Chondrocyte (in vitro differentiated cells): ENCODE data around the gene E2F6. TPM values are rescaled to one million over a fixed set of nuclear protein-coding genes. Genes with fewer than 3 reads are reported as not detected.

Experiments
- DNase-seq: peaks from one replicate; pipeline ENCODE4 v3.0.0; 2021; ENCODE audit warnings: mixed read lengths, low spot score
- H3K27ac Mint-ChIP-seq: one replicate; pipeline ENCODE4 v1.8.0; 2021; ENCODE audit warnings: mild to moderate bottlenecking, moderate library complexity, mixed read lengths; ENCODE audit not compliant: unreplicated experiment
- H3K27me3 Mint-ChIP-seq: 2 replicates; pipeline ENCODE4 v1.8.0; 2021; ENCODE audit warnings: low read depth, mixed read lengths
- H3K36me3 Mint-ChIP-seq: 2 replicates; pipeline ENCODE4 v1.8.0; 2021; ENCODE audit warnings: low read depth, mixed read lengths
- H3K4me1 Mint-ChIP-seq: 2 replicates; pipeline ENCODE4 v1.8.0; 2021; ENCODE audit warnings: low read depth, mild to moderate bottlenecking, mixed read lengths
- H3K4me3 Mint-ChIP-seq: one replicate; pipeline ENCODE4 v1.8.0; 2021; ENCODE audit warnings: mild to moderate bottlenecking, moderate library complexity, mixed read lengths; ENCODE audit not compliant: unreplicated experiment
- H3K9me3 Mint-ChIP-seq: 2 replicates; pipeline ENCODE4 v1.8.0; 2021; ENCODE audit warnings: low read depth, mixed read lengths
- total RNA-seq: library from RNA; stranded (reverse); gene quantifications from 3 replicates; pipeline ENCODE4 v1.2.1, GENCODE V29; 2021
- TF ChIP-seq, protein P1 (sequence below): fragments of 200-600 bp; sonication (generic); IDR thresholded peaks from 2 replicates; pipeline ENCODE4 v1.5.0; 2021; ENCODE audit warnings: antibody characterized with exemption, mild to moderate bottlenecking, moderate library complexity

The E2F6 gene
- total RNA-seq, 1 donor from 2014 or later, result 15.1 TPM

DNA sequence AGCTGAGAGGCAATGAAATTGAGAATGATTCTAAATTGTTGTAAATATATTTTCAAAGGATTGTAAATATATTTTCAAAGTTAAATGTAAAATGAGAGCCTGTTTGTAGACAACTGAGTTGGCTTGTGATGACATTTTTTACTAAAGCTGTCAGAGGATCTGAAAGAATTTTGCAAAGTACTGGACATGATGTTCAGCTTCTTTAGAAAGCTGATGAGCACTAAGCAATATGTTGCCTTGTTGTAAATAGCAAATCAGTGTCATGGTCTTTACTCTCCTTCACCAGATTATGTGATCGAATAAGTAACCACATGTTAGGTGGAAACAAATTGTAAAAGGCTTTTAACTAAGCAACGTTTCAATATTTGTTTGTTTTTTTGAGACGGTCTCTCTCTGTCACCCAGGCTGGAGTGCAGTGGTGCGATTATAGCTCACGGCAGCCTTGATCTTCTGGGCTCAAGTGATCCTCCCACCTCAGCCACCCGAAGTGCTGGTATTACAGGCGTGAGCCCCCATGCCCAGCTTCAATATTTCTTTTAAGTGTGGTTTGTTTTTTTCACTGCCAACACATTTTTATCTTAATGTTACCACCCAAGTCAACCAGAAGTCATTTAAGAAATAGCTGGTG, 44.0 kb downstream of the E2F6 start:
- TF ChIP-seq, protein P1, sequence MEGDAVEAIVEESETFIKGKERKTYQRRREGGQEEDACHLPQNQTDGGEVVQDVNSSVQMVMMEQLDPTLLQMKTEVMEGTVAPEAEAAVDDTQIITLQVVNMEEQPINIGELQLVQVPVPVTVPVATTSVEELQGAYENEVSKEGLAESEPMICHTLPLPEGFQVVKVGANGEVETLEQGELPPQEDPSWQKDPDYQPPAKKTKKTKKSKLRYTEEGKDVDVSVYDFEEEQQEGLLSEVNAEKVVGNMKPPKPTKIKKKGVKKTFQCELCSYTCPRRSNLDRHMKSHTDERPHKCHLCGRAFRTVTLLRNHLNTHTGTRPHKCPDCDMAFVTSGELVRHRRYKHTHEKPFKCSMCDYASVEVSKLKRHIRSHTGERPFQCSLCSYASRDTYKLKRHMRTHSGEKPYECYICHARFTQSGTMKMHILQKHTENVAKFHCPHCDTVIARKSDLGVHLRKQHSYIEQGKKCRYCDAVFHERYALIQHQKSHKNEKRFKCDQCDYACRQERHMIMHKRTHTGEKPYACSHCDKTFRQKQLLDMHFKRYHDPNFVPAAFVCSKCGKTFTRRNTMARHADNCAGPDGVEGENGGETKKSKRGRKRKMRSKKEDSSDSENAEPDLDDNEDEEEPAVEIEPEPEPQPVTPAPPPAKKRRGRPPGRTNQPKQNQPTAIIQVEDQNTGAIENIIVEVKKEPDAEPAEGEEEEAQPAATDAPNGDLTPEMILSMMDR, result no peak
- no peak overlapping the region for H3K4me3 Mint-ChIP-seq
- DNase-seq, result no peak
- no peak overlapping the region for H3K27ac Mint-ChIP-seq
- no peaks in the 10 kb centered on the region for H3K27me3 Mint-ChIP-seq
- peaks cover 7% of the 10 kb centered on the region for H3K4me1 Mint-ChIP-seq
- H3K36me3 Mint-ChIP-seq, result peaks cover 6% of the 10 kb centered on the region
- peaks cover 8% of the 10 kb centered on the region for H3K9me3 Mint-ChIP-seq

DNA sequence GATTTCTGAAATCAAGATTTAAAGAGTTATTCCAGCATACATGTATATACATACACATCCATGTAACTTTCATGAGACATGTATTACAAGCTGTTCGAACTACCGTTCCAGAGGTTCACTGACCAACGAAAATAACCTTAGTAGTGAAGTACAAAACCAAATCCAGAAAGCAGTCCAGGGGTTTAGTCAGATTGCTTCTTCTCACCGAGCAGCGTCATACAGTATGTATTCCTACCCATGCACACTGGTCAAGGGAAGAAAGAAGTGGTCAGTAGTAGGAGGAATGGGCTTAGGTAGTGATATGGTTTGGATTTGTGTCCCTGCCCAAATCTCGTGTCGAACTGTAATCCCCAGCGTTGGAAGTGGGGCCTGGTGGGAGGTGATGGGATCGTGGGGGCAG, 45.3 kb downstream of the E2F6 start:
- H3K9me3 Mint-ChIP-seq, result peaks cover 8% of the 10 kb centered on the region
- TF ChIP-seq, protein P1, result no peak
- no peaks in the 10 kb centered on the region for H3K27me3 Mint-ChIP-seq
- peaks cover 7% of the 10 kb centered on the region for H3K4me1 Mint-ChIP-seq
- peaks cover 5% of the 10 kb centered on the region for H3K36me3 Mint-ChIP-seq
- no peak for DNase-seq
- H3K4me3 Mint-ChIP-seq, result no peak overlapping the region
- no peak overlapping the region for H3K27ac Mint-ChIP-seq

DNA sequence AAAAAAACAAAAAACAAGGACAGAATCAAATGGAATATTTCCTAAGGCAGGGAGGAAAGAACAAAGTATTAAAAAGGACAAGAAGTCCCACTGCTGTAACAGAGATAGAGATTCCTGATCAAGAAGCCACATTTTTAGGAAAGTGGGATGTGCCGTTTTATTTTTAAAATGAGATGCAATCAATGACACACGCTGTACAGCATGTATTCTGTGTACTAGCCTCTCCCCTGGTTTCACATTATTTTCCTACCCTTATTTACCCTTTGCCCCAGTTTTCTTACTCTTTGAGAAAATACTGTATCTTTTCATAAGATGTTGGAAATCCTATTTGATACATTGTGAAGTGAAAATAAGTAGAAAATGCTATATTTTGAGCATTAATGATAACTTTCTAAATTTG, 45.8 kb downstream of the E2F6 start:
- Mint-ChIP-seq H3K4me1 (peaks cover 7% of the 10 kb centered on the region), H3K9me3 (peaks cover 8% of the 10 kb centered on the region), H3K4me3 (no peak overlapping the region), H3K27ac (no peak overlapping the region), H3K36me3 (peaks cover 5% of the 10 kb centered on the region), H3K27me3 (no peaks in the 10 kb centered on the region)
- TF ChIP-seq, protein P1, result no peak
- no peak for DNase-seq

DNA sequence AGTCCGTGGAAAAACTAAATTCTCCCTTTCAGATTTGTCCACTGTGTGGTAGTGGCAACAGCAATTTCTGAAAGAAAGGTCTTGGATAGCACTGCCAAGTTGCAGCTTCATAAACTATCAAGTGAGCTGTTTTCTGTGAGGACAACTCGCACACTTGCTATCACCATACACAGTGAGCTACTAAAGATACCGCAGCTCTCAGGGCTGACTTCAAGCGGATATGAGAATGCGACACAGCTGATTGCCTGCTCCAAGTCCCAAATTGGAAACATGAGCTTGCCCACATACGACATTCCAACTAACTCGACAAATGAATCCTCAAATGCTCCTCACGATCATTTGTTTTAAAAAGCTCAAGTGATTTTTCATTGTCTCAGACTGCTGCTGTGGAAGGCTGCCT, 46.2 kb downstream of the E2F6 start:
- H3K4me3 Mint-ChIP-seq, result no peak overlapping the region
- no peak for DNase-seq
- peaks cover 5% of the 10 kb centered on the region for H3K36me3 Mint-ChIP-seq
- no peaks in the 10 kb centered on the region for H3K27me3 Mint-ChIP-seq
- TF ChIP-seq, protein P1, result no peak
- H3K27ac Mint-ChIP-seq, result no peak overlapping the region
- peaks cover 7% of the 10 kb centered on the region for H3K4me1 Mint-ChIP-seq
- H3K9me3 Mint-ChIP-seq, result peaks cover 8% of the 10 kb centered on the region

DNA sequence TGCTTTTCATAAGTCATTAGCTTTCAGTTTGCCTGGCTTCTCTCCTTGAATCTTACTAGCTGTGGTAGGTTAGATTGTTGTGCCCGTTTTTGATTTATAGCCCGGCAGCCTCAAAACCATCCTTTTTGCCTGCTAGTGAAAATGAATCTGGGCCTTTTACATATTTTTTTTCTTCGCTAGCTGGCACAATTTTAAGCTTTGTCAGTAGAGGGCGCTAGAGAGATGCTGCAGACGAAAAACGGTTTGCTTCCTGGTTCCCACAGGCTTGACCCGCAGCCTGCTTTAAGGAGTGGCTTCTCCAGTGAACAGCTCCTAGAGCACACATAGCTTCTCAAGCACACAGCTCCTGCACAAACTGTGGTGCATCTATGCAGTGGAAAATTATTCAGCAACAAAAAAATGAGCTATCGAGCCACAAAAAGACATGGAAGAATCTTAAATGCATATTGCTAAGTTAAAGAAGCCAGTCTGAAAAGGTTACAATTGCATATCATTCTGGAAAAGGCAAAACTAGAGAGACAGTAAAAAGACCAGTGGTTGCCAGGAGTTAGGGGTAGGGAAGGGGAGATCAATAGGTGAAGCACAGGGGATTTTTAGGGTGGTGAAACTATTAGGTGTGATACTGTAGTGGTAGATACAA, 47.9 kb downstream of the E2F6 start:
- peaks cover 5% of the 10 kb centered on the region for H3K36me3 Mint-ChIP-seq
- H3K9me3 Mint-ChIP-seq, result peaks cover 8% of the 10 kb centered on the region
- no peak for DNase-seq
- TF ChIP-seq, protein P1, result peak; percentile 64
- H3K27ac Mint-ChIP-seq, result no peak overlapping the region
- peaks cover 12% of the 10 kb centered on the region for H3K4me1 Mint-ChIP-seq
- no peaks in the 10 kb centered on the region for H3K27me3 Mint-ChIP-seq
- no peak overlapping the region for H3K4me3 Mint-ChIP-seq
